Sigmoid colon (tissue), 4 donors: ENCODE measurements around the gene GRB10.

Experiments
- EP300 ChIP-seq, 4 donors: sonication (generic); formaldehyde crosslinking; IDR thresholded peaks; one replicate each; pipeline ENCODE4 v1.6.1; 2017; ENCODE audit warnings: antibody characterized with exemption in 4 of 4
- TF ChIP-seq, protein P1 (sequence below), 4 experiments: fragments of 450-650 bp in 3 of 4; fragments of 200-600 bp in 1 of 4; IDR thresholded peaks; one replicate each; pipeline ENCODE4 v1.5.1; 2016 to 2019; ENCODE audit warnings: antibody characterized with exemption in 4 of 4, mild to moderate bottlenecking in 3 of 4, moderate library complexity in 2 of 4

DNA sequence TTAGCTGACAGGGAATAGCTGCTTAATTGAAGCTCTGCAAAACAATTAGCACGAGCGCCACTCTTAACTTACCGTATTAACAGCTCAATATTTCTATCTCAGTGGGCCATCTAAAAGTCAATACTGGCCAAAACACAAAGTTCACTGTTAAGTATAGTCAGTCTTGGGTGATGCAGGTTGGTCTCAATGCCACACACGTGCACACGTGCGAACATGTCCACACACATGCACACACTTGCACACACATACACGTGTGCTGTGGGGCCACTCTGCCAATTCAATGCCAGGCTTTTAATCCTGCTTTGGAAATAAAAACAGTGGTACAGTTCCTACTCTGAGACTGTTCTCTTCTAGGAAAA is 105.1 kb downstream of the GRB10 start:
- TF ChIP-seq, protein P1, sequence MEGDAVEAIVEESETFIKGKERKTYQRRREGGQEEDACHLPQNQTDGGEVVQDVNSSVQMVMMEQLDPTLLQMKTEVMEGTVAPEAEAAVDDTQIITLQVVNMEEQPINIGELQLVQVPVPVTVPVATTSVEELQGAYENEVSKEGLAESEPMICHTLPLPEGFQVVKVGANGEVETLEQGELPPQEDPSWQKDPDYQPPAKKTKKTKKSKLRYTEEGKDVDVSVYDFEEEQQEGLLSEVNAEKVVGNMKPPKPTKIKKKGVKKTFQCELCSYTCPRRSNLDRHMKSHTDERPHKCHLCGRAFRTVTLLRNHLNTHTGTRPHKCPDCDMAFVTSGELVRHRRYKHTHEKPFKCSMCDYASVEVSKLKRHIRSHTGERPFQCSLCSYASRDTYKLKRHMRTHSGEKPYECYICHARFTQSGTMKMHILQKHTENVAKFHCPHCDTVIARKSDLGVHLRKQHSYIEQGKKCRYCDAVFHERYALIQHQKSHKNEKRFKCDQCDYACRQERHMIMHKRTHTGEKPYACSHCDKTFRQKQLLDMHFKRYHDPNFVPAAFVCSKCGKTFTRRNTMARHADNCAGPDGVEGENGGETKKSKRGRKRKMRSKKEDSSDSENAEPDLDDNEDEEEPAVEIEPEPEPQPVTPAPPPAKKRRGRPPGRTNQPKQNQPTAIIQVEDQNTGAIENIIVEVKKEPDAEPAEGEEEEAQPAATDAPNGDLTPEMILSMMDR (IDR thresholded peaks at IDR 0.05), result no peak
- no peak for TF ChIP-seq EP300 (IDR thresholded peaks at IDR 0.05)
